Spleen (tissue), 13 donors: ENCODE data around the gene POGLUT3. TPM values are rescaled to one million over a fixed set of nuclear protein-coding genes. Genes with fewer than 3 reads are reported as not detected.
A peak's percentile ranks its signal among the peaks of the same experiment; 100 is the strongest.

Source experiments
- DNase-seq: peaks from one replicate; pipeline ENCODE4 v3.0.0-alpha.2; 2020
- H3K27ac ChIP-seq, 8 donors: fragments of 200-600 bp; sonication (generic) in 7 of 8; 1 replicate in 4 of 8; 2 replicates in 4 of 8; pipeline versions ENCODE4 v1.5.0 to v1.8.0; 2016 to 2021; ENCODE audit warnings: inconsistent platforms in 4 of 8, mild to moderate bottlenecking in 4 of 8, moderate library complexity in 1 of 8
- H3K27me3 ChIP-seq, 7 donors: fragments of 200-600 bp; sonication (generic) in 6 of 7; replicated peaks in 1 of 7; 1 replicate in 4 of 7; 2 replicates in 3 of 7; pipeline versions ENCODE4 v1.5.0 to v1.8.0; 2016 to 2021; ENCODE audit warnings: inconsistent platforms in 3 of 7, mild to moderate bottlenecking in 1 of 7
- H3K36me3 ChIP-seq, 6 donors: fragments of 200-600 bp; sonication (generic) in 5 of 6; 1 replicate in 4 of 6; 2 replicates in 2 of 6; pipeline versions ENCODE4 v1.5.0 to v1.8.0; 2016 to 2021; ENCODE audit warnings: inconsistent platforms in 2 of 6
- H3K4me1 ChIP-seq, 6 donors: fragments of 200-600 bp; sonication (generic) in 5 of 6; 1 replicate in 3 of 6; 2 replicates in 3 of 6; pipeline versions ENCODE4 v1.5.0 to v1.8.0; 2016 to 2021; ENCODE audit warnings: inconsistent platforms in 3 of 6
- H3K4me3 ChIP-seq, 8 donors: fragments of 200-600 bp; sonication (generic) in 7 of 8; 1 replicate in 4 of 8; 2 replicates in 4 of 8; pipeline versions ENCODE4 v1.5.0 to v1.8.0; 2016 to 2021; ENCODE audit warnings: inconsistent platforms in 4 of 8, mild to moderate bottlenecking in 4 of 8, moderate library complexity in 2 of 8
- H3K9me3 ChIP-seq, 8 donors: fragments of 200-600 bp; sonication (generic) in 7 of 8; 1 replicate in 4 of 8; 2 replicates in 4 of 8; pipeline versions ENCODE4 v1.5.0 to v1.8.0; 2016 to 2021; ENCODE audit warnings: inconsistent platforms in 4 of 8
- CTCF ChIP-seq, 11 experiments: fragments of 200-600 bp in 7 of 11; fragments of 450-650 bp in 4 of 11; sonication (generic) in 4 of 11; IDR thresholded peaks in 8 of 11; conservative IDR thresholded peaks in 3 of 11; 1 replicate in 7 of 11; 2 replicates in 4 of 11; pipeline versions ENCODE4 v1.4.0 to v1.8.0; 2016 to 2021; ENCODE audit warnings: antibody characterized with exemption in 11 of 11, inconsistent platforms in 4 of 11, mild to moderate bottlenecking in 1 of 11
- POLR2A ChIP-seq, 3 donors: fragments of 450-650 bp; IDR thresholded peaks; one replicate each; pipeline ENCODE4 v1.5.1; 2017; ENCODE audit warnings: antibody characterized with exemption in 3 of 3, mild to moderate bottlenecking in 1 of 3
- POLR2AphosphoS5 ChIP-seq, 3 donors: sonication (generic); formaldehyde crosslinking; IDR thresholded peaks; one replicate each; pipeline ENCODE4 v1.5.1; 2017; ENCODE audit warnings: antibody characterized with exemption in 3 of 3
- WGBS, 5 donors: extraction: QIAGEN DNeasy Blood & Tissue Kit in 3 of 5; methylation state at CpG; one replicate each; pipeline versions ENCODE4 v1.1.5 to v1.1.7; 2013 to 2018; 5-methylcytosine and 5-hydroxymethylcytosine counted together
- intact Hi-C: fragments of 100-400 bp; cut with DNase I; formaldehyde crosslinking; loops from one replicate; pipeline ENCODE4 v1.15.0; 2023; ENCODE audit warnings: low total_unique reads
- long read RNA-seq, 2 donors: transcript quantifications; one replicate each; lab custom pipeline, GENCODE V29; 2026
- polyA plus RNA-seq, 3 donors: library from polyadenylated mRNA; stranded (reverse); fragments of 200-250 nt; gene quantifications; one replicate each; pipeline ENCODE4 v1.2.1, GENCODE V29; 2013
- total RNA-seq, 7 donors: library from RNA; depleted of rRNA in 3 of 7; stranded (reverse); fragments of >200 nt in 3 of 7; fragmentation: NEBNext Ultra II Directional in 4 of 7; extraction: Animal tissue kit (Norgen Biotek cat#: 25700) in 4 of 7; gene quantifications; one replicate each; pipeline versions ENCODE4 v1.1.0 to v1.2.1, GENCODE V29; 2016 to 2021
- donor health status: healthy with polysubstance abuse.
- donor health status: DM: no; HTN: no; CAD: no; lungs with moderate emphysema.
- donor health status: DM: no; HTN: no; CAD: no.
- donor health status: Bipolar disorder and iron deficiency.
- donor health status: healthy.
- donor health status: DM: no; HTN: no; CAD: no.
- donor health status: DM: yes; HTN: yes; CAD: no.

The POGLUT3 gene
- total RNA-seq (10 to 100 TPM in 6 of 7 donors, 1 to 10 TPM in 1; 7.8 to 21.0 (median 18.2) TPM), polyA plus RNA-seq (1 to 10 TPM; 3.0 to 5.8 (median 3.9) TPM)
- long read RNA-seq, donor 1, full-length matches to known transcripts, result 12 of 31 reads
- long read RNA-seq, donor 1, partial matches to known transcripts, result 19 of 31 reads
- long read RNA-seq, donor 1, other reads (novel, unspliced or antisense), result 0 of 31 reads
- long read RNA-seq, donor 2, full-length matches to known transcripts, result 9 of 16 reads
- long read RNA-seq, donor 2, partial matches to known transcripts, result 7 of 16 reads
- long read RNA-seq, donor 2, other reads (novel, unspliced or antisense), result 0 of 16 reads

- peak within 1 kb of the TSS; percentile 89 to 93 (median 91) for H3K27ac ChIP-seq
- H3K27me3 ChIP-seq, result no peaks in the 10 kb centered on the region
- DNase-seq, result peak; percentile 89
- peaks cover 4 to 21% (median 9%) of the 10 kb centered on the region in 6 donors for H3K4me1 ChIP-seq
- intact Hi-C loops, result no loop called here
- TF ChIP-seq POLR2AphosphoS5 (IDR thresholded peaks at IDR 0.05), result peak; percentile 23 to 75 (median 56)
- no peak for TF ChIP-seq POLR2A (IDR thresholded peaks at IDR 0.05)
- TF ChIP-seq CTCF (IDR thresholded peaks at IDR 0.05 in 8 of 11, conservative IDR thresholded peaks at IDR 0.05 in 3 of 11), result peak in 2 of 11 experiments; percentile 18 to 27
- no peaks in the 10 kb centered on the region for H3K36me3 ChIP-seq
- 0 to 3% (median 1%) methylated on average over 39 to 84 of the region's 84 CpGs for WGBS, 5 donors
- H3K9me3 ChIP-seq, result no peaks in the 10 kb centered on the region
- H3K4me3 ChIP-seq, result peak within 1 kb of the TSS; percentile 65 to 93 (median 81)
Measured at GRCh38 chr11:108498046-108498815, at the start of gene POGLUT3. Gene POGLUT3, minus strand, starts transcription at chr11:108498384. Its CDS starts 18 bp downstream, at chr11:108498366.

GRCh38 chr11:108545909-108546501 is 47.8 kb upstream of the POGLUT3 start:
- no peaks in the 10 kb centered on the region for H3K4me1 ChIP-seq
- intact Hi-C loops, result no loop called here
- 78 to 86% (median 82%) methylated on average over 5 of the region's 5 CpGs for WGBS, 5 donors

GRCh38 chr11:108543316-108543964 is 45.3 kb upstream of the POGLUT3 start:
- Histone ChIP-seq H3K9me3 (no peaks in the 10 kb centered on the region), H3K4me3 (no peak overlapping the region), H3K4me1 (no peaks in the 10 kb centered on the region), H3K27ac (no peak overlapping the region), H3K27me3 (no peaks in the 10 kb centered on the region), H3K36me3 (no peaks in the 10 kb centered on the region)
- intact Hi-C loops, result no loop called here
- DNase-seq, result no peak
- no peak for TF ChIP-seq POLR2A (IDR thresholded peaks at IDR 0.05)
- no peak for TF ChIP-seq CTCF (IDR thresholded peaks at IDR 0.05 in 8 of 11, conservative IDR thresholded peaks at IDR 0.05 in 3 of 11)
- no peak for TF ChIP-seq POLR2AphosphoS5 (IDR thresholded peaks at IDR 0.05)
- WGBS, 5 donors, result 86 to 94% (median 90%) methylated on average over 5 of the region's 5 CpGs

More at GRCh38 chr11:108545909-108546501, 47.8 kb upstream of the POGLUT3 start:
- no peak overlapping the region for H3K4me3 ChIP-seq
- H3K9me3 ChIP-seq, result no peaks in the 10 kb centered on the region
- no peaks in the 10 kb centered on the region for H3K27me3 ChIP-seq
- DNase-seq, result no peak
- H3K27ac ChIP-seq, result no peak overlapping the region
- TF ChIP-seq POLR2A (IDR thresholded peaks at IDR 0.05) (no peak), CTCF (IDR thresholded peaks at IDR 0.05 in 8 of 11, conservative IDR thresholded peaks at IDR 0.05 in 3 of 11) (no peak), POLR2AphosphoS5 (IDR thresholded peaks at IDR 0.05) (no peak)
- H3K36me3 ChIP-seq, result no peaks in the 10 kb centered on the region
